ENCODE measurements around the gene KICS2.

DNA sequence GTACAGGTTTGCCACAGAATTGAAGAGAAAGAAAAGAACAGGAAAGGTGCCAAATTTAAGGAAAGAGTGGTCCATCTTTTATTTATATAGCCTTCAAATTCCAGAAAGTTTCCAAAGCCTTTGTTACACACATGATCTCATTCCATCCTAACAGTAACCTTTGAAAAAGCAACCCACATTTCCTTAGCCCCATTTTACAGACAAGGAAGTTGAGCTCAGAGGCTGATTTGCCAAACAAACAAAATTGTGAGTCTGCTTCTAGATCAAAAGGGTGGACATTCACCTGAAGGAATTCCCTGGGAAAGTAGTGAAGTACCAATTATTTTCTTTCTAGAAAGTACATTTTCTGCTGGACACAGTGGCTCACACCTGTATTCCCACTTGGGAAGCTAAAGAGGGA is 32.0 kb downstream of the KICS2 start:
- TF ChIP-seq POLR2A (IDR thresholded peaks at IDR 0.05) = no peak
- TF ChIP-seq, protein P1, sequence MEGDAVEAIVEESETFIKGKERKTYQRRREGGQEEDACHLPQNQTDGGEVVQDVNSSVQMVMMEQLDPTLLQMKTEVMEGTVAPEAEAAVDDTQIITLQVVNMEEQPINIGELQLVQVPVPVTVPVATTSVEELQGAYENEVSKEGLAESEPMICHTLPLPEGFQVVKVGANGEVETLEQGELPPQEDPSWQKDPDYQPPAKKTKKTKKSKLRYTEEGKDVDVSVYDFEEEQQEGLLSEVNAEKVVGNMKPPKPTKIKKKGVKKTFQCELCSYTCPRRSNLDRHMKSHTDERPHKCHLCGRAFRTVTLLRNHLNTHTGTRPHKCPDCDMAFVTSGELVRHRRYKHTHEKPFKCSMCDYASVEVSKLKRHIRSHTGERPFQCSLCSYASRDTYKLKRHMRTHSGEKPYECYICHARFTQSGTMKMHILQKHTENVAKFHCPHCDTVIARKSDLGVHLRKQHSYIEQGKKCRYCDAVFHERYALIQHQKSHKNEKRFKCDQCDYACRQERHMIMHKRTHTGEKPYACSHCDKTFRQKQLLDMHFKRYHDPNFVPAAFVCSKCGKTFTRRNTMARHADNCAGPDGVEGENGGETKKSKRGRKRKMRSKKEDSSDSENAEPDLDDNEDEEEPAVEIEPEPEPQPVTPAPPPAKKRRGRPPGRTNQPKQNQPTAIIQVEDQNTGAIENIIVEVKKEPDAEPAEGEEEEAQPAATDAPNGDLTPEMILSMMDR (IDR thresholded peaks at IDR 0.05) = no peak
